Fibroblast of skin of abdomen (primary cell): ENCODE data around the gene RAPGEF6.
A peak's percentile ranks its signal among the peaks of the same experiment; 100 is the strongest.
"Not testable (repeated sequence)": the region's sequence is repeated elsewhere in the genome, so short reads cannot be mapped to it uniquely, and the experiment has no call there.

Experiments used
- DNase-seq: peaks from one replicate; pipeline ENCODE4 v3.0.0-alpha.2; 2013

The RAPGEF6 gene

GRCh38 chr5:131495536-131496399 is 139.3 kb downstream of the RAPGEF6 start:
- DNase-seq: no peak

GRCh38 chr5:131491749-131492148 is 143.3 kb downstream of the RAPGEF6 start:
- peak; percentile 19 for DNase-seq

GRCh38 chr5:131488463-131488862 is 146.6 kb downstream of the RAPGEF6 start:
- DNase-seq: no peak

GRCh38 chr5:131487371-131487770 is 147.7 kb downstream of the RAPGEF6 start:
- DNase-seq: not testable (repeated sequence)

GRCh38 chr5:131482617-131483016 is 152.4 kb downstream of the RAPGEF6 start:
- DNase-seq: no peak

GRCh38 chr5:131481569-131481968 is 153.5 kb downstream of the RAPGEF6 start:
- DNase-seq: no peak

GRCh38 chr5:131475541-131475941 is 159.5 kb downstream of the RAPGEF6 start:
- no peak for DNase-seq

- no peak for DNase-seq
Observed at GRCh38 chr5:131473731-131474130, 161.3 kb downstream of the RAPGEF6 start.

GRCh38 chr5:131466171-131466766 is 168.8 kb downstream of the RAPGEF6 start:
- peak; percentile 83 for DNase-seq

- no peak for DNase-seq
Observed at GRCh38 chr5:131463656-131464055, 171.4 kb downstream of the RAPGEF6 start.

- no peak for DNase-seq
Observed at GRCh38 chr5:131462454-131462853, 172.6 kb downstream of the RAPGEF6 start.

GRCh38 chr5:131461742-131462141 is 173.3 kb downstream of the RAPGEF6 start:
- DNase-seq: no peak

- no peak for DNase-seq
Observed at GRCh38 chr5:131460867-131461572, 174.0 kb downstream of the RAPGEF6 start.

- no peak for DNase-seq
Observed at GRCh38 chr5:131460133-131460532, 174.9 kb downstream of the RAPGEF6 start.

GRCh38 chr5:131459216-131459615 is 175.8 kb downstream of the RAPGEF6 start:
- no peak for DNase-seq

GRCh38 chr5:131457193-131457592 is 177.8 kb downstream of the RAPGEF6 start:
- DNase-seq: no peak

- no peak for DNase-seq
Observed at GRCh38 chr5:131450941-131451340, 184.1 kb downstream of the RAPGEF6 start.

- no peak for DNase-seq
Observed at GRCh38 chr5:131441184-131441583, 193.8 kb downstream of the RAPGEF6 start.

GRCh38 chr5:131436081-131436480 is 198.9 kb downstream of the RAPGEF6 start:
- DNase-seq: no peak

- no peak for DNase-seq
Observed at GRCh38 chr5:131433109-131433508, 201.9 kb downstream of the RAPGEF6 start.

- DNase-seq: no peak
Observed at GRCh38 chr5:131431794-131432193, 203.2 kb downstream of the RAPGEF6 start.

- DNase-seq: no peak
Observed at GRCh38 chr5:131430794-131431193, 204.2 kb downstream of the RAPGEF6 start.

- no peak for DNase-seq
Observed at GRCh38 chr5:131426011-131426410, 209.0 kb downstream of the RAPGEF6 start.
